ENCODE results near the gene CAPN1.

CAPN1 gene

GRCh38 chr11:65260302-65260701 is 78.6 kb downstream of the CAPN1 start:
- DNase-seq, result no peak

GRCh38 chr11:65260756-65261590 is 79.2 kb downstream of the CAPN1 start:
- DNase-seq, result no peak
